ENCODE data around the gene CLIP3. TPM values are rescaled to one million over a fixed set of nuclear protein-coding genes. Genes with fewer than 3 reads are reported as not detected.

The CLIP3 gene
- total and polyA plus RNA-seq, 2 donors (not counting 1 experiment from before 2014, with no cell fraction given) = 14.7 to 19.8 TPM

DNA sequence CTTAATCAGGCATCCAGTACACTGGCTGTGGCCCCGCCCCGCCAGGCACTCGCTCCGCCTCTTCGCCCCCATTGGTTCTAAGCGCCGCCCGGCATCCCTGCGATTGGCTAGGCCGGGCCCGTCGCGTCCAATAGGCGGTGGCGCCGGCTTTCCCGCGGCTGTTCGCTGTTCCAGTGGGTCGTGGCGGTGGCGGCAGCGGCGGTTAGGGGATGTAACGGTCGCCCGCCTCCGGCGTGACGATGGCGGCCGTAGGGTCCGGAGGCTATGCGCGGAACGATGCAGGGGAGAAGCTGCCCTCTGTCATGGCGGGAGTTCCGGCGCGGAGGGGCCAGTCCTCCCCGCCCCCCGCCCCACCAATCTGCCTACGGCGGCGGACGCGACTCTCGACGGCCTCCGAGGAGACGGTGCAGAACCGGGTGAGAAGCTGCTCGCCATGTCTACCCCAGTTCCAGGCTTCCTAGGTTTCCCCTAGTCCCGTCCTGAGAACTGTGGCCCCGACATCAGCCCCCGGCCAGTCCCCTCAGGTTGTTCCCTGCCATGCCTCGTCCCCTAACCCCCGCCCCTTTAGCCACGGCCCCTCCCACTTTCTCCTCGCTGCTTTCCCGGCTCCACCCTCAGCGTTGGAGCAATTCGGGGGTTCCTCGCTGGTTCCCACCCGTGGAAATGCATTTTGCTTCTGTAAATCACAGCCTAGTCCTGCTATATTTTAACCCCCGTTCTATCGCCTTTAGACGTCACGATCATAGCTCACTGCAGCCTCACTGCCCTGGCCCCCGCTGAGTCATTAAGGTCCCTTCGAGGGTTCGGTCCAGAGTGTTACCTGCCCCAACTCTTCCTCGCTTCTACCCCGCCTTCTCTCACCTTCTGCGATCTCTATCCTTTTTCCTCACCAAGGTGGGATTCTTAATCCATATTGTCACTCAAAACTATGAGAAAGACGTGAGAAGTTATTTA is 22.3 kb upstream of the CLIP3 start, which contains the start of gene WDR62:
WDR62 (plus strand) TSS at position 165 of the 954 bp plus-strand sequence; CDS start at position 240, 75 bp downstream.
- peak in 1 of 2 donors; percentile 87 for DNase-seq (ENCODE audit: low read depth in 2 of 2)
- H3K9me3 ChIP-seq (ENCODE audit: control insufficient read depth, insufficient read depth, low read depth, low read length) = no peaks in the 10 kb centered on the region
- peak within 1 kb of the TSS; percentile 92 for H3K27ac ChIP-seq (ENCODE audit: insufficient read depth, low read length)
- H2AFZ ChIP-seq (ENCODE audit: low read length) = peak within 1 kb of the TSS; percentile 84
- H3K4me2 ChIP-seq (ENCODE audit: extremely low read depth, insufficient read depth, low read length) = peak within 1 kb of the TSS; percentile 98
- peaks cover under 1% of the 10 kb centered on the region for H3K36me3 ChIP-seq (ENCODE audit: control insufficient read depth, insufficient read depth, low read length)
- no peaks in the 10 kb centered on the region for H3K27me3 ChIP-seq (ENCODE audit: control insufficient read depth, insufficient read depth, low read length)
- peaks cover 28% of the 10 kb centered on the region for H3K79me2 ChIP-seq (ENCODE audit: control insufficient read depth, insufficient read depth, low read length)
- peak within 1 kb of the TSS; percentile 67 to 81 (median 78) for H3K4me3 ChIP-seq (replicated peaks in 1 of 4; ENCODE audit: control extremely low read depth in 1 of 4, insufficient read depth in 1 of 4, low read depth in 3 of 4, low read length in 4 of 4)
- H3K4me1 ChIP-seq (ENCODE audit: control insufficient read depth, extremely low read depth, insufficient read depth, low read length) = peaks cover 3% of the 10 kb centered on the region
- TF ChIP-seq, protein P1, sequence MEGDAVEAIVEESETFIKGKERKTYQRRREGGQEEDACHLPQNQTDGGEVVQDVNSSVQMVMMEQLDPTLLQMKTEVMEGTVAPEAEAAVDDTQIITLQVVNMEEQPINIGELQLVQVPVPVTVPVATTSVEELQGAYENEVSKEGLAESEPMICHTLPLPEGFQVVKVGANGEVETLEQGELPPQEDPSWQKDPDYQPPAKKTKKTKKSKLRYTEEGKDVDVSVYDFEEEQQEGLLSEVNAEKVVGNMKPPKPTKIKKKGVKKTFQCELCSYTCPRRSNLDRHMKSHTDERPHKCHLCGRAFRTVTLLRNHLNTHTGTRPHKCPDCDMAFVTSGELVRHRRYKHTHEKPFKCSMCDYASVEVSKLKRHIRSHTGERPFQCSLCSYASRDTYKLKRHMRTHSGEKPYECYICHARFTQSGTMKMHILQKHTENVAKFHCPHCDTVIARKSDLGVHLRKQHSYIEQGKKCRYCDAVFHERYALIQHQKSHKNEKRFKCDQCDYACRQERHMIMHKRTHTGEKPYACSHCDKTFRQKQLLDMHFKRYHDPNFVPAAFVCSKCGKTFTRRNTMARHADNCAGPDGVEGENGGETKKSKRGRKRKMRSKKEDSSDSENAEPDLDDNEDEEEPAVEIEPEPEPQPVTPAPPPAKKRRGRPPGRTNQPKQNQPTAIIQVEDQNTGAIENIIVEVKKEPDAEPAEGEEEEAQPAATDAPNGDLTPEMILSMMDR (conservative IDR thresholded peaks at IDR 0.05 in 1 of 2, IDR thresholded peaks at IDR 0.05 in 1 of 2; ENCODE audit: low read depth in 1 of 2, low read length in 2 of 2) = no peak
- TF ChIP-seq EZH2 (IDR thresholded peaks at IDR 0.05; ENCODE audit: low read length, missing control alignments) = no peak
- H4K20me1 ChIP-seq (ENCODE audit: control insufficient read depth, extremely low read depth, insufficient read depth, low read length) = no peaks in the 10 kb centered on the region
- peak within 1 kb of the TSS; percentile 71 for H3K9ac ChIP-seq (ENCODE audit: insufficient read depth, low read length)

DNA sequence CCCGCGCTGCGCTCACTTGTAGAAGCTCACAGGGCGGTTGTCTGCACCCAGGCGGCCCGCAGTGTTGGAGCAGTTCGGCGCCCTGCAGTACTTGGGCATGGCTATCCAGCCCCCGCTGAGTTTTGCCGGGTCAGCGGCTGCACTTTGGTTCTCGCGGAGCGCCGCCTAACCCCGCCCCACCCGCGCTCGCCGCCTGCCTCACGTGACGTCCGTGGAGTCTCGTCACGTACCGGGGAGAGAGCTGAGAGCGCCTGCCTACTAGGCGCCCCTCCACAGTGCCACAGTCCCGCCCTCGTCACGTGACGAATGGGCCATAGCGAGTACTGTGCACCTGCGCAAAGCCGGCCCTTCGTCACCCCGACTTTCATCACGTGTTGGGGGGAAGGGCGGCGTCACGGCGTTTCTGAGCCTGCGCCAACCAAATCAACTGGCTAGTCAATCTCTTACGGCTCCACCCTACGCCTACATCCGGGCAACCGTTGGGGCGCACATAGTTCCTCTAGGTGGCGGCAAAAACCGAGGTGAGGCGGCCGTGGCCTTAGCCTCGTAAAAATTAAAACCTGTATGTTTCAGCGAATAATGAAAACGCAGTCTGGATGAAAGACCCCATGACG is 21.6 kb upstream of the CLIP3 start, which contains the start of gene THAP8:
THAP8 (minus strand) TSS at position 167 of the 614 bp plus-strand sequence; CDS start at position 99, 68 bp downstream.
- no peaks in the 10 kb centered on the region for H4K20me1 ChIP-seq (ENCODE audit: control insufficient read depth, extremely low read depth, insufficient read depth, low read length)
- peak within 1 kb of the TSS; percentile 84 for H2AFZ ChIP-seq (ENCODE audit: low read length)
- no peak for TF ChIP-seq EZH2 (IDR thresholded peaks at IDR 0.05; ENCODE audit: low read length, missing control alignments)
- TF ChIP-seq, protein P1 (conservative IDR thresholded peaks at IDR 0.05 in 1 of 2, IDR thresholded peaks at IDR 0.05 in 1 of 2; ENCODE audit: low read depth in 1 of 2, low read length in 2 of 2) = peak; percentile 35 to 53
- H3K9ac ChIP-seq (ENCODE audit: insufficient read depth, low read length) = peak within 1 kb of the TSS; percentile 71
- peaks cover 28% of the 10 kb centered on the region for H3K79me2 ChIP-seq (ENCODE audit: control insufficient read depth, insufficient read depth, low read length)
- H3K36me3 ChIP-seq (ENCODE audit: control insufficient read depth, insufficient read depth, low read length) = no peaks in the 10 kb centered on the region
- H3K4me2 ChIP-seq (ENCODE audit: extremely low read depth, insufficient read depth, low read length) = peak within 1 kb of the TSS; percentile 98
- H3K27me3 ChIP-seq (ENCODE audit: control insufficient read depth, insufficient read depth, low read length) = no peaks in the 10 kb centered on the region
- H3K4me1 ChIP-seq (ENCODE audit: control insufficient read depth, extremely low read depth, insufficient read depth, low read length) = peaks cover 3% of the 10 kb centered on the region
- H3K27ac ChIP-seq (ENCODE audit: insufficient read depth, low read length) = peak within 1 kb of the TSS; percentile 92
- DNase-seq (ENCODE audit: low read depth in 2 of 2) = peak; percentile 98 to 99
- peak within 1 kb of the TSS; percentile 67 to 81 (median 78) for H3K4me3 ChIP-seq (replicated peaks in 1 of 4; ENCODE audit: control extremely low read depth in 1 of 4, insufficient read depth in 1 of 4, low read depth in 3 of 4, low read length in 4 of 4)
- no peaks in the 10 kb centered on the region for H3K9me3 ChIP-seq (ENCODE audit: control insufficient read depth, insufficient read depth, low read depth, low read length)

DNA sequence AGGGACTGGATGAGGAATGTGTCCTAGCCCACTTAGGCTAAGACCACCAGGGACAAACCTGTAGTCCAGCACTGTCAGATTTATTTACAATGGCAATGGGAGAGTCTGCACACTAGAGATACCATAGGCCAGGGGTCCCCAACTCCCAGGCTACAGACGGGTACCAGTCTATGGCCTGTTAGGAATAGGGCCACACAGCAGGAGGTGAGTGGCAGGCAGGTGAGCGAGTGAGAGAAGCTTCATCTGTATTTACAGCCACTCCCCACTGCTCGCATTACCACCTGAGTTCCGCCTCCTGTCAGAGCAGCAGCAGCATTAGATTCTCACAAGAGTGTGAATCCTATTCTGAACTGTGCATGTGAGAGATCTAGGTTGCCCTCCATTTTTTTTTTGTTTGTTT is 19.0 kb upstream of the CLIP3 start:
- H3K4me2 ChIP-seq (ENCODE audit: extremely low read depth, insufficient read depth, low read length) = no peak overlapping the region
- peaks cover 3% of the 10 kb centered on the region for H3K4me1 ChIP-seq (ENCODE audit: control insufficient read depth, extremely low read depth, insufficient read depth, low read length)
- H2AFZ ChIP-seq (ENCODE audit: low read length) = no peak overlapping the region
- no peak overlapping the region for H3K4me3 ChIP-seq (replicated peaks in 1 of 4; ENCODE audit: control extremely low read depth in 1 of 4, insufficient read depth in 1 of 4, low read depth in 3 of 4, low read length in 4 of 4)
- H3K27me3 ChIP-seq (ENCODE audit: control insufficient read depth, insufficient read depth, low read length) = no peaks in the 10 kb centered on the region
- TF ChIP-seq EZH2 (IDR thresholded peaks at IDR 0.05; ENCODE audit: low read length, missing control alignments) = no peak
- TF ChIP-seq, protein P1 (conservative IDR thresholded peaks at IDR 0.05 in 1 of 2, IDR thresholded peaks at IDR 0.05 in 1 of 2; ENCODE audit: low read depth in 1 of 2, low read length in 2 of 2) = no peak
- DNase-seq (ENCODE audit: low read depth in 2 of 2) = no peak
- H3K79me2 ChIP-seq (ENCODE audit: control insufficient read depth, insufficient read depth, low read length) = peaks cover 14% of the 10 kb centered on the region
- no peaks in the 10 kb centered on the region for H3K9me3 ChIP-seq (ENCODE audit: control insufficient read depth, insufficient read depth, low read depth, low read length)
- H3K9ac ChIP-seq (ENCODE audit: insufficient read depth, low read length) = no peak overlapping the region
- no peak overlapping the region for H3K27ac ChIP-seq (ENCODE audit: insufficient read depth, low read length)
- no peaks in the 10 kb centered on the region for H4K20me1 ChIP-seq (ENCODE audit: control insufficient read depth, extremely low read depth, insufficient read depth, low read length)
- H3K36me3 ChIP-seq (ENCODE audit: control insufficient read depth, insufficient read depth, low read length) = no peaks in the 10 kb centered on the region

Measured in fibroblast of lung (primary cell).